Natural killer cell (primary cell): Measurements from ENCODE around the gene ADORA2A. TPM values are rescaled to one million over a fixed set of nuclear protein-coding genes. Genes with fewer than 3 reads are reported as not detected.

Source experiments
- ATAC-seq, 3 donors: fragments of 150-1000 bp in 2 of 3; fragments of 200-7000 bp in 1 of 3; cut with Tn5 transposase; 1 replicate in 1 of 3; 2 replicates in 2 of 3; pipeline ENCODE4 v1.10.0; 2021; ENCODE audit warnings: mild to moderate bottlenecking in 2 of 3, moderate library complexity in 2 of 3
- DNase-seq, 2 donors: peaks; one replicate each; pipeline versions ENCODE4 v3.0.0 to v3.0.0-alpha.2; 2013 to 2021; ENCODE audit warnings: mixed read lengths in 1 of 2
- H3K27ac ChIP-seq: one replicate; pipeline ENCODE4 v1.5.1; 2013; ENCODE audit warnings: mild to moderate bottlenecking, low read length
- H3K27me3 ChIP-seq: one replicate; pipeline ENCODE4 v1.6.1; 2013; ENCODE audit warnings: low read length; ENCODE audit not compliant: control insufficient read depth, insufficient read depth
- H3K36me3 ChIP-seq: one replicate; pipeline ENCODE4 v1.6.1; 2013; ENCODE audit warnings: low read length; ENCODE audit not compliant: control insufficient read depth, insufficient read depth
- H3K4me1 ChIP-seq: one replicate; pipeline ENCODE4 v1.6.1; 2013; ENCODE audit warnings: low read length; ENCODE audit not compliant: control insufficient read depth, insufficient read depth
- H3K4me3 ChIP-seq: one replicate; pipeline ENCODE4 v1.5.1; 2013; ENCODE audit warnings: low read length
- H3K9me3 ChIP-seq: one replicate; pipeline ENCODE4 v1.6.1; 2013; ENCODE audit warnings: low read length; ENCODE audit not compliant: control insufficient read depth, insufficient read depth
- H3K27ac Mint-ChIP-seq, 2 donors: one replicate each; pipeline ENCODE4 v1.8.0; 2022; ENCODE audit warnings: mild to moderate bottlenecking in 2 of 2, mixed read lengths in 2 of 2, moderate library complexity in 1 of 2
- H3K27me3 Mint-ChIP-seq, 2 donors: one replicate each; pipeline ENCODE4 v1.8.0; 2022; ENCODE audit warnings: low read depth in 2 of 2, mixed read lengths in 2 of 2
- H3K36me3 Mint-ChIP-seq: one replicate; pipeline ENCODE4 v1.8.0; 2022; ENCODE audit warnings: mixed read lengths
- H3K4me1 Mint-ChIP-seq, 2 donors: one replicate each; pipeline ENCODE4 v1.8.0; 2022; ENCODE audit warnings: mixed read lengths in 2 of 2
- H3K4me3 Mint-ChIP-seq: one replicate; pipeline ENCODE4 v1.8.0; 2022; ENCODE audit warnings: mild to moderate bottlenecking, moderate library complexity, mixed read lengths
- H3K9me3 Mint-ChIP-seq, 2 donors: one replicate each; pipeline ENCODE4 v1.8.0; 2022; ENCODE audit warnings: mixed read lengths in 2 of 2
- CTCF ChIP-seq: fragments of 200-600 bp; IDR thresholded peaks from one replicate; pipeline ENCODE4 v1.8.0; 2022; ENCODE audit warnings: antibody characterized with exemption
- WGBS: methylation state at CpG from one replicate; pipeline ENCODE4 v1.1.7; 2013; ENCODE audit warnings: missing lambda C conversion rate; ENCODE audit not compliant: insufficient coverage; 5-methylcytosine and 5-hydroxymethylcytosine counted together
- intact Hi-C: fragments of 100-400 bp; cut with micrococcal nuclease; formaldehyde crosslinking; loops from one replicate; pipeline ENCODE4 v1.14.2; 2022
- total RNA-seq, 4 donors: library from RNA; stranded (reverse); fragments of 120-200 nt in 1 of 4; gene quantifications; one replicate each; pipeline versions ENCODE4 v1.2.3 to v1.2.4, GENCODE V29; 2013 to 2022

The ADORA2A gene
- total RNA-seq, 3 donors from 2014 or later (not counting 1 experiment from before 2014, with no cell fraction given): 11.0 to 15.0 (median 11.7) TPM

DNA sequence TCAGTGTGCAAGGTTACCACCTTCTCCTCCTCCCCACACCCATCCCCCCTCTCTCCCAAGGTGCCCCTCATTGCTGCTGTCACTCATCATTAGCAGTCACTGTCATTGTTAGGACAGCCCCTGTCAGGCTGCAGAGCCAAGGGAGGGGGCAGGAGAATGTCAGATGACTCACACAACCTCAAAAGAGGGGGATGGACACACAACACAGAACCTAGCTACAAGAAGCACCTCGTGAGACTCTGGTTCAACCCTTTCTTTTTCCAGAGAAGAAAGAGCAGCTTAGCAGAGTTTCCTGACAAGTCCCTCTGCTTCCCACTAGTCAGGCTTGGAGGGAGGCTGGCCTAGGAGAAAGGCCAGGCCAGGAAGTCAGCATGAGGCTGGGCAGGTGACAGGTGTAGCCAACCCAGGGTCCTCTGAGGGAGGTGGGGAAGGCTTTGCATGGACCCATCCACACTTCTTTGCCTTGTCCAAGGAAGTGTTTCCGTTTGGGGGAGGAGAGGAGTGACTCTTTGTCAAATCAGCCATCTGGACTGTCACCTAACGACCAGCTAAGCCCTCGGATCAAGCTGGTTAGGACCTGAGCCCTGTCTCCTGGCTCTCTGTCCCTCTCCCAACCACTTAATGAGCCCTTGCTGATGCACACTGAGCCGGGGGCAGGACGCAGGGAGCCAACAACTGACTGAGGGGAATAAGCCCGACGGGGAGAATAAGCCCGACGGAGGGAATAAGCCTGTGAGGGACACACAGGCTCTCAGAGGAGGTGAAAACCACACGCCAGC, 18.3 kb downstream of the ADORA2A start:
- Histone ChIP-seq H3K4me3 (no peak overlapping the region), H3K9me3 (no peaks in the 10 kb centered on the region), H3K27me3 (no peaks in the 10 kb centered on the region), H3K4me1 (peaks cover 6% of the 10 kb centered on the region), H3K27ac (no peak overlapping the region), H3K36me3 (peaks cover 13% of the 10 kb centered on the region)
- ATAC-seq (peak in 1 of 3 donors; percentile 49), DNase-seq (no peak)
- Mint-ChIP-seq H3K27ac (no peak overlapping the region), H3K4me3 (no peak overlapping the region), H3K4me1 (peaks cover 0 to 6% of the 10 kb centered on the region in 2 donors), H3K36me3 (no peaks in the 10 kb centered on the region), H3K9me3 (no peaks in the 10 kb centered on the region), H3K27me3 (no peaks in the 10 kb centered on the region)
- intact Hi-C loops: no loop called here
- 90% methylated on average over 11 of the region's 11 CpGs for WGBS
- no peak for TF ChIP-seq CTCF

- TF ChIP-seq CTCF: no peak
- intact Hi-C loops: no loop called here
- no peaks in the 10 kb centered on the region for H3K9me3 ChIP-seq
- no peaks in the 10 kb centered on the region for H3K27me3 Mint-ChIP-seq
- H3K27ac Mint-ChIP-seq: no peak overlapping the region
- no peaks in the 10 kb centered on the region for H3K27me3 ChIP-seq
- no peak overlapping the region for H3K4me3 Mint-ChIP-seq
- H3K9me3 Mint-ChIP-seq: no peaks in the 10 kb centered on the region
- no peak for DNase-seq
- WGBS: 74% methylated on average over 3 of the region's 3 CpGs
- H3K4me3 ChIP-seq: no peak overlapping the region
- no peaks in the 10 kb centered on the region for H3K36me3 Mint-ChIP-seq
- no peak overlapping the region for H3K27ac ChIP-seq
- H3K4me1 ChIP-seq: peaks cover under 1% of the 10 kb centered on the region
- H3K4me1 Mint-ChIP-seq: peaks cover 0 to 6% of the 10 kb centered on the region in 2 donors
- no peak for ATAC-seq
- H3K36me3 ChIP-seq: peaks cover 10% of the 10 kb centered on the region
Observed at GRCh38 chr22:24446260-24446611, 18.8 kb downstream of the ADORA2A start.

DNA sequence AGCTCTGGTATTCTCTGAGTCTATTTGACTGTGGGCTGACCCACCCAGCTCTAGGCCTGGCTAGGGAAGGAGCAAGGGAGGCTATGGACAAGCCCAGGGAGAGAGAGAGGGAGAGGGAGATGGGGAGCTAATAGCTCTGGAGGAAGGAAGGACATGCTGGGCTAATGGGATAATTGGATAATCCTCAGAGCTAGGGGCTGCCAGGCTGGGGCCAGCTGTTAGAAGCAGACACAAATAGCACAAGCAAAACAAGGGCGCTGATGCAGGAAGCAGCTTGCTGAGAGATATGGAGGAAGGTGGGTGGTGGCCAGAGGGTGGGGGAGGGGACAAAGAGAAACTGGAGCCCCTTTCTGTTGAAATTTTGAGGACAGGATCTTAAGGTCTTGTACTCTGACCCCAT, 23.2 kb downstream of the ADORA2A start:
- Histone ChIP-seq H3K4me3 (no peak overlapping the region), H3K36me3 (no peaks in the 10 kb centered on the region), H3K9me3 (peaks cover 3% of the 10 kb centered on the region), H3K4me1 (no peaks in the 10 kb centered on the region), H3K27ac (no peak overlapping the region), H3K27me3 (no peaks in the 10 kb centered on the region)
- Mint-ChIP-seq H3K4me3 (no peak overlapping the region), H3K36me3 (no peaks in the 10 kb centered on the region), H3K27me3 (no peaks in the 10 kb centered on the region), H3K4me1 (peaks cover 0 to 6% of the 10 kb centered on the region in 2 donors), H3K27ac (no peak overlapping the region), H3K9me3 (no peaks in the 10 kb centered on the region)
- TF ChIP-seq CTCF: no peak
- no peak for DNase-seq
- WGBS: 26% methylated on average over 1 of the region's 1 CpG
- no peak for ATAC-seq
- intact Hi-C loops: no loop called here

DNA sequence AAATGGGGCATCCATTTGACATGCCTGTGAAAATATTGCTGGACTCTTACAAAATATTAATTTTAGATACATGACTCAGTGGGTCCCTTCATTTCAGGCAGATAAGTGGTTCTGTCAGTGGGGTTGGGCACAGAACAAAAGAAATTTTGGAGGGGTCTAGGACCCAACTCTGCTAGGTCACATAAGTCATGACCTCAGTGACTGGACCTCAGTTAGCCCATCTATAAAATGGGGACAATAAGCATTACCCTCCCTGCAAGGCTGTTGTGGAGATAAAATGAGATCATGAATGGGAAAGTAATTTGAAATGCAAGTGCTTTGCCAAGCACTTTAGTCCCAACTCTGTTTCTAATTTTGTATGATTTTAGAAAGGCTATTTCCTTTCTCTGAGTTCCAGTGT, 23.8 kb downstream of the ADORA2A start:
- no peaks in the 10 kb centered on the region for H3K27me3 Mint-ChIP-seq
- H3K9me3 Mint-ChIP-seq: no peaks in the 10 kb centered on the region
- H3K36me3 Mint-ChIP-seq: no peaks in the 10 kb centered on the region
- DNase-seq (no peak), ATAC-seq (no peak)
- Histone ChIP-seq H3K36me3 (no peaks in the 10 kb centered on the region), H3K27ac (no peak overlapping the region), H3K4me3 (no peak overlapping the region), H3K4me1 (no peaks in the 10 kb centered on the region), H3K27me3 (no peaks in the 10 kb centered on the region), H3K9me3 (peaks cover 3% of the 10 kb centered on the region)
- no peak overlapping the region for H3K27ac Mint-ChIP-seq
- peaks cover 0 to 6% of the 10 kb centered on the region in 2 donors for H3K4me1 Mint-ChIP-seq
- H3K4me3 Mint-ChIP-seq: no peak overlapping the region
- intact Hi-C loops: no loop called here
- no peak for TF ChIP-seq CTCF
